GM12801 (cell line): ENCODE measurements around the gene PJA1.

Source experiments
- TF ChIP-seq, protein P1 (sequence below): IDR thresholded peaks from one replicate; pipeline ENCODE4 v1.5.1; 2011; ENCODE audit warnings: control low read depth; ENCODE audit not compliant: insufficient read length; ENCODE audit errors: extremely low read depth

The PJA1 gene

DNA sequence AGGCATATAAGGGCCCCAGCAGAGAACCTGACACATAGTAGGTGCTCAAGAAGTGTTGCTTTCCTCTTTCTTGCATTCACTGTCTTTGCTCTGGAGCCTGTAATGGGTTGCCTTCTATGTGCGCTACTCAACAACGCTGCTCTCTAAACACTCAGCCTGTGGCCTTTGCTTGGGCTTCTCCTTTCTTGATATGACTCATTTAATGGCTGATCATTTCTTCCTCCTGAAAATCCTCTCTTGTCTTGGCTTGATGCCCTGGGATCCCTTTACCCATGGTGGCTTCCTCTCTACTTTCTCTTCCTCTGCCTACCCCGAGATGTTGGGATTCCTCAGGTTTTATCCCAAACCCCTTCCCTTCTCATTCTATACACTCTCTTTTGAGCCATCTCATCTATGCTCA is 19.9 kb upstream of the PJA1 start:
- TF ChIP-seq, protein P1, sequence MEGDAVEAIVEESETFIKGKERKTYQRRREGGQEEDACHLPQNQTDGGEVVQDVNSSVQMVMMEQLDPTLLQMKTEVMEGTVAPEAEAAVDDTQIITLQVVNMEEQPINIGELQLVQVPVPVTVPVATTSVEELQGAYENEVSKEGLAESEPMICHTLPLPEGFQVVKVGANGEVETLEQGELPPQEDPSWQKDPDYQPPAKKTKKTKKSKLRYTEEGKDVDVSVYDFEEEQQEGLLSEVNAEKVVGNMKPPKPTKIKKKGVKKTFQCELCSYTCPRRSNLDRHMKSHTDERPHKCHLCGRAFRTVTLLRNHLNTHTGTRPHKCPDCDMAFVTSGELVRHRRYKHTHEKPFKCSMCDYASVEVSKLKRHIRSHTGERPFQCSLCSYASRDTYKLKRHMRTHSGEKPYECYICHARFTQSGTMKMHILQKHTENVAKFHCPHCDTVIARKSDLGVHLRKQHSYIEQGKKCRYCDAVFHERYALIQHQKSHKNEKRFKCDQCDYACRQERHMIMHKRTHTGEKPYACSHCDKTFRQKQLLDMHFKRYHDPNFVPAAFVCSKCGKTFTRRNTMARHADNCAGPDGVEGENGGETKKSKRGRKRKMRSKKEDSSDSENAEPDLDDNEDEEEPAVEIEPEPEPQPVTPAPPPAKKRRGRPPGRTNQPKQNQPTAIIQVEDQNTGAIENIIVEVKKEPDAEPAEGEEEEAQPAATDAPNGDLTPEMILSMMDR = no peak

DNA sequence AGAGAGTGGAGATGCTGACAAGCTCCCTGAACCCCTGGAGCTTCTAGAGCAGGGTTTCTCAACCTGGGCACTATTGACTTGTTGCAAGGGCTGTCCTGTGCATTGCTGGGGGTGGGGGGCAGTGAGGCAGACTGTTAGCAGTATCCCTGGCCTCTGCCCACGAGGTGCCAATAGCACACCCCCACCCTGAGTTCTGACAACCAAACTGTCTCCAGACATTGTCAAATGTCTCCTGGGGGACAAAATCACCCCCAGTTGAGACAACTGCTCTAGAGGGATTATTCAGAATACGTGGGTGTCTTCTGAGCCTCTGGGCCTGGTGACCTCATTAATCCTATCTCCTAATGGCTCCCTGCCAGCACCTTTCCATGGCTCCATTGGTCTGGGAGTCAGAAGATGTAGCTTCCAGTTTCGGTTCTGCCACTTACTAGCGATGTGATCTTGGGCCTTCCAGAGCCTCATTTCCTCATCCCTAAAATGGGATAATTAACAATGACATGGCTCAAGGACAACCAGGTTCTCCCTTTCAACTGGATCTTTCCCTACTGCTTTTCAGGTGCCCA is 17.6 kb upstream of the PJA1 start:
- TF ChIP-seq, protein P1 = no peak

DNA sequence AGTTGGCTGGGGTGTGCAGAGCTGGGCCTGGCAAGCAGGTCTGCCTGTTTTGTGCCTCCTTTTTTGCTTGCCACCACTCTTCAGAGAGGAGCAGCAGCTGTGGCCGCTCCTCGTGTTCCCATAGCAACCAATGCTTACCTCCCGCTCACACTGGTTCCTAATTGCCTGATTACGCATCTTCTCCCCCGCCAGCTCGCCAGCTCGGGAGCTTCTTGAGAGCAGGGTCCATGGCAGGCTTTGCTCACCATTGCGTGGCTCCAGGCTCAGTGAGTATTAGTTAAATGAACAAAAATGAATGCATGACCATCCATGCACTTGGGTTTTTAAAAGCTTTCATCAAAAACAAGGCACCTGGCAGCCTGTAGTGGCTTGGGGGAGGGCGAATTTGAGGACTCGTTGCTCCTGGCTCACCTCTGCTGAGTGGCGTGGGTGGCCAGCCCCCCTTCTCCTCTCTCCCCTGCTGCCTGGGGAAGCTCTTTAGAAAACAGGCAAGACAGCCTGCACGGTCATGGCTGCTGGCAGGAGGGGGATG is 14.2 kb upstream of the PJA1 start:
- TF ChIP-seq, protein P1 = no peak

DNA sequence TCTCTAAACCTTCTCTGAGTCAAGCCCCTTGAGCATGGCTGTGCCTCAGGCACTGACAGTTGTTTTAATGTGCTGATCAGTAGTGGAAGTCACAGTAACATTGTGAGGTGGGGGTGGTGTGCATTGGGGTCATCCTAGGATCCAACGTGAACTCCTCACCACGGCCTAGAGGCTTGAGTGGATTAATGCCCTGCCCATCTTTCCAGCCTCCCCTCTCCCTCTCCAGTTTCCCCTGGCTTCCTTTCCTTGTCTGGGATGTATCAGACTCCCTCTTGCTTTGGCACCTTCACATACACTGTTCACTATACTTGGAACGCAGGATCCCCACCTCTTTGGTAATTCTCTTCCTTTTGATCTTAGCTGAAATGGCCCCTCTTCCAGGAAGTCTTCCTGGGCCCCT is 13.3 kb upstream of the PJA1 start:
- TF ChIP-seq, protein P1 = no peak

DNA sequence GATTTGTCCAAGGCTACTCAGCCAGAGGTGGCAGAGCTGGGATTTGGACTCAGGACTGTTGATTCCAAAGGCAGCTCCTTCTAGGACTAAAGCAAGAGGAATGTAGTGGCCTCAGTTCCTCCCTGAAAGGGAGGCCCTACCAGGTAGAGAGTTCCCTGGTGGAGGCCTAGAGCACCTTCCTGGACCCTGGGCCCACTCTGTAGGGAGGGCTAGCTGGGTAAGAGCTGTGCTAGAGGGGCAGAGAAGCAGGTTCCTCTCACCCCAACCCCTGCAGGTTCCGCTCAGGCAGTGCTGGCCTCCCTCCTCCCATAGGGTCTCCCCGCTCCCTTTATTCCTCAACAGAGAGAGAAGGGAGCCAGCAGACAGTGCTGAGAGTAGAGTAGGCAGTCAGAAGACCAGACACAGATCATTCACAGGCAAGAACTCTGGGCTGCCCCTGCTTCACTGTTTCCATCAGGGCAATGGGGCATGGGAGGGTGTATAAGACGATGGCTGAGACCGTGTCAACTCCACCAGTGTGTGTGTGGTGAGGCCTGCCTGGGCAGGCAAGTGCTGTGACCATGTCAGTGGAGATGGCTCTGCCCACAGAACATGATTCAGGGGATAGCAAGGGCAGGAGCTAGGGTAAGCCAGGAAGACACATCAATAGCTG is 12.4 kb upstream of the PJA1 start:
- TF ChIP-seq, protein P1 = no peak

DNA sequence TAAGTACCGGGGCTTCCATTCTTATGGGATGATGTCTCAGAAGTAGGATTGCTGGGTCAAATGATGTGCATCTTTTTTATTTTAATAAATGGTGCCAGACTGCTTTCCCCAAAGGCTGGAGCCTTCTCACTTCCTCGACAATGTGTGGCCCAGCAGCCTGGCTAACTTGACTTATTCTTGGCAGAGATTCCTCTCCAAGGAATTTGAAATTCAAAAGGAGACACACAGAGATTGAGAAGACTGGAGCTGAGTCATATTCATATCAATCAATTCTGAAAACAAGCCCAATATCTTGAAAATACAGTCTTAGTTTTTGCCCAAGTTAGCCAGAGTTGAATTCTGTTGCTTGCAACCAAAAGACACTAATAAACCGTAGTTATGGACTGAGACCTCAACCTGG is 10.8 kb upstream of the PJA1 start:
- TF ChIP-seq, protein P1 = no peak

DNA sequence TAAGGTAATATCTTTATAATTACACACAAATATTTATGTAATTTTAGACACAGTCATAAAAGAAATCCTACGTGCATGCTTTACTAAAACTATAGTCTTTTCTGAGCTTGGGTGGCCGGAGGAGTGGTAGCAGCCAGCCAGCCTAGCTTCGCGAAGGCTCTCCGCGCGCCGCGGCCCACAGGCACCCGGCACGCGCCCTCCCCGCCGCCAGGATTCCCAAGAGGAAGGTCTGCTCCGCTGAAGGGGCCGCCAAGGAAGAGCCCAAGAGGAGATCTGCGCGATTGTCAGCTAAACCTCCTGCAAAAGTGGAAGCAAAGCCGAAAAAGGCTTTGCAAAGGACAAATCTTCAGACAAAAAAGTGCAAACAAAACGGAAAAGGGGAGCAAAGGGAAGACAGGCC is 8.7 kb upstream of the PJA1 start:
- TF ChIP-seq, protein P1 = no peak
